Measurements from ENCODE around the gene RPS28.
"Not testable (repeated sequence)": the region's sequence is repeated elsewhere in the genome, so short reads cannot be mapped to it uniquely, and the experiment has no call there.

RPS28 gene

DNA sequence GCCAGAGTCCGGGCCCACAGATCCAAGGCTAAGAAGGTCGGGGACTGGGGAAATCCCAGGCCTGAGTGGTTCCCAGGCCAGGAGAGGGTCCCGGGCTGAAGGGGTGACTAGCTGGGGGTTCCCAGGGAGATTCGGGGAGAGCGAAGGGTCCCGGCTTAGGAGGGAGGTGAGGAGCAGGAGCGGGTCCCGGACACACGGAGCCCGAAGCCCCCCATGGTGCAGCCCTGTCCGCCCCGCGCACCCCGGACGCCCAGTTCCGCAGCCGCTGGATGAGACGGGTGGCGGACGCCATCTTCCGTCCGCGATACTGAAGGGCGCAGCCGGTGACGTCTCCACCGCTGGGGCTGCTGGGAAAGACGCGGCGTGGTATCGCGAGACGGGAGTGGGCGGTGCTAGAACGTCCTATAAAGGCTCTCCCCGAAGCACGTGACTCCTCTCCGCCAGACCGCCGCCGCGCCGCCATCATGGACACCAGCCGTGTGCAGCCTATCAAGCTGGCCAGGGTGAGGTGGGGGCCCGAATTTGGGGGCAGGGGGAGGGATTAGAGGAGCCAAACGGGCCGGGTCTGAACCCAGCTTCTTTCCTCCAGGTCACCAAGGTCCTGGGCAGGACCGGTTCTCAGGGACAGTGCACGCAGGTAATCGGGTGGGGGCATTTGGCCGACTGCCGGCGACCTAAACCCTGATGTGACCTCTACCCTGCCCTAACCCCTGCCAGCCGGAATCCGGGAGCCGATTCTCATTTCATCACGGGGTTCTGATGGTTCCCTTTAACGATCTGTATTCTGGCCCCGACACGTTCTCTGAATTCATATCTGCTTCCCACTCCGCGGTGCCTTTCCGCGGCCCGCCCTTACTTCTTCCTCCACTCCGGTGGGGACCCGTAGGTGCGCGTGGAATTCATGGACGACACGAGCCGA, at the start of gene RPS28, which contains the start of gene NDUFA7:
Gene RPS28, plus strand, starts transcription at position 430 of the 919 bp plus-strand sequence. Its CDS starts 35 bp downstream, at position 465.
Gene NDUFA7, minus strand, starts transcription at position 309 of the 919 bp plus-strand sequence. Its CDS starts 17 bp downstream, at position 292.
- DNase-seq (ENCODE audit: low read depth in 2 of 2) = peak; percentile 94 to 95

DNA sequence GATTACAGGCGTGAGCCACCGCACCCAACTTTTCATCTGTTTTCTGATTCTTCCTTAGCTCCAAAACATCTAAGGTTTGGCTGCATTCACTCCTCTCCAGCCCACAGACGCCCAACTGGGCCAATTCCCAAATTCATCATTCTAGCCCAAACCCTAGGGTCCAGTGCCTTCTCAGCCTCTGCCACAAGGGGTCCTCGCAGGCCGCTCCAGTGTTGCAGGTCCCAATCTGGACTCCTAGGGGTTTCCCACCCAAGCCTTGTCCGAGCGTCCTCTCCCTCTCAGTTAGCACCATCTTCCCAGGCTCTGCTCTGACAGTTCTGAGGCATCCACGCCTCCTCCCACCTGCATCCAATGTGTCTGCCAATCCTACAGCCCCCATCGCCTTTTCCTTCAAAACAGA, 44.8 kb upstream of the RPS28 start:
- DNase-seq (ENCODE audit: low read depth in 2 of 2) = not testable (repeated sequence)

DNA sequence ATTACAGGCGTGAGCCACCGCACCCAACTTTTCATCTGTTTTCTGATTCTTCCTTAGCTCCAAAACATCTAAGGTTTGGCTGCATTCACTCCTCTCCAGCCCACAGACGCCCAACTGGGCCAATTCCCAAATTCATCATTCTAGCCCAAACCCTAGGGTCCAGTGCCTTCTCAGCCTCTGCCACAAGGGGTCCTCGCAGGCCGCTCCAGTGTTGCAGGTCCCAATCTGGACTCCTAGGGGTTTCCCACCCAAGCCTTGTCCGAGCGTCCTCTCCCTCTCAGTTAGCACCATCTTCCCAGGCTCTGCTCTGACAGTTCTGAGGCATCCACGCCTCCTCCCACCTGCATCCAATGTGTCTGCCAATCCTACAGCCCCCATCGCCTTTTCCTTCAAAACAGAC, 30.0 kb upstream of the RPS28 start:
- not testable (repeated sequence) for DNase-seq (ENCODE audit: low read depth in 2 of 2)

DNA sequence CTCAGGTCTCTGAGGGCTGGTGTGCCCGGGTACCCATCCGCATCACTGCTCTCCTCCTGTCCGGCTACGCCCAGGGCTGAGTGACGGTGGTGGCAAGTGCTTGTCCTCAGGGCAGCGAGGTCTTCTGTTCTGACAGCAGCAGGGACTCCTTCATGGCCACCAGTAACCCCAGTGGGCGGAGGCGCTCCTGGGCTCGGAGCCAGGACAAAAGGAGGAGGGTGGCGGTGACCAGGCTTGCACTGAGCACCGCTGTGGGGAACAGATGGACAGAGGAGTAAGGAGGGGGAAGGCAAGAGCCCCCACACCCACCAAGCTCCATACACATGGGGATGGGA, 19.0 kb upstream of the RPS28 start:
- no peak for DNase-seq (ENCODE audit: low read depth in 2 of 2)

DNA sequence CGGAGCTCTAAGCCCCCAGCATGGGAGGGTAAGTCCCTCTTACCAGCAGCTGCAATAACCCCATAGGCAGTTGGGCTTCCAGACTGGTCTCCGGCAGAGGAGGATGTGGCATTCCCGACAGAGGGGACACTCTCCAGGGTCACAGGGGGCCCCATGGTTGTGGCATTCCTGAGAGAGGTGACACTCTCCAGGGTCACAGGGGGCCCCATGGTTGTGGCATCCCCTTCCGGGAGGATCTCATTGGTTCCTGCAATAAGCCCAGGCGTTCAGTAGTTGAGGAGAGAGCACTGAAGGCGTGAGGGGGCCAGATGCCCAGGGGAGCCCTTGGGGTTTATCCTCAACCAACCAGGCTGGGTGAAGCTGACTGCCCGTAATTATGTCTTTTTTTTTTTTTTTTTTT, 18.6 kb upstream of the RPS28 start:
- DNase-seq (ENCODE audit: low read depth in 2 of 2) = no peak

DNA sequence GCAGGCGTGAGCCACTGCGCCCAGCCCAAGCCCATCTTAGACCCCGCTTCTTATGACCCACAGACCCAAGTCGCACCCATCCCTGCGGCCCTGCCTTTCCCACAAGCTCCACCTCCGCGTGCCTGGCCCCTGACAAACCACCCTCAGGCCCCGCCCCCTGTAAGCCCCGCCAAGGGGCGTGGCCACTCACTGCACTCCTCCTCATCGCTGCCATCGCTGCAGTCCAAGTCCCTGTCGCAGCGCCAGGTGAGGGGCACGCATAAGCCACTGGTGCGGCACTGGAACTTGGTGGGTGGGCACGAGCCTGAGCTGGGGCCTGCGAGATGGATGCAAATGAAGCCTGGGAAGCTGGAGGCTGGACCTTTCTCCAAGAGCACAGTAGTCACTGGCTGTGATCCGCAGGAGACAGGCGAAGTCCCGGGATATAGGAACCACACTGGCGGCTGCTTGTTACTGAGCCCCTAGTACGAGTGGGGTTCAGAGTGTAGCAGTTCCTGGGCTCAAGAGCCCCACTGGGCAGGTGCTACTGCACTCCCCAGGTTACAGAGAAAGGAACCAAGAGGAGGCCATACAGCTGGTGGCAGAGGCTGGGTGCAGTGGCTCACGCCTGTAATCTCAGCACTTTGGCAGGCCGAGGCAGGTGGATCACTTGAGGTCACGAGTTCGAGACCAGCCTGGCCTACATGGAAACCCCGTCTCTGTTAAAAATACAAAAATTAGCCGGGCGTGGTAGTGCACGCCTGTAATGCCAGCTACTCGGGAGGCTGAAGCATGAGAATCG, 16.3 kb upstream of the RPS28 start:
- no peak for DNase-seq (ENCODE audit: low read depth in 2 of 2)

DNA sequence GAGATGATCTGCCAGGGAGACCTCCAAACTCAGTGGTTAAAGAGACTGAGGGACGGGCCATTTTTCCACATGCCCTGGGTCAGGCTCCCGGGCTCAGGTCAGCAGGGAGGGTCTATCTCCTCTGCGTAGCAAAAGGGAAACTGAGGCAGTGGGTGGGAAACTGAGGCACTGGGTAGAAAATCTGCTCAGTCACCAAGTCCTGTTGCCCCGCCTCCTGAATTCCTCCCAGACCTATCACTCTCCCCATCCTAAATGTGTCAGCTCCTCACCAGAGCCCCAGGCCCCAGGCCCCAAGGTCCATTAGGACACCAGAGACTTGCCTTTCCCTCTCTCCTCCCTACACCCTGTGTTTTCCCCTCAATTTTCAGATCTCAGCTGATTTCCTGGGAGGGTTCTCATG, 15.5 kb upstream of the RPS28 start:
- no peak for DNase-seq (ENCODE audit: low read depth in 2 of 2)

DNA sequence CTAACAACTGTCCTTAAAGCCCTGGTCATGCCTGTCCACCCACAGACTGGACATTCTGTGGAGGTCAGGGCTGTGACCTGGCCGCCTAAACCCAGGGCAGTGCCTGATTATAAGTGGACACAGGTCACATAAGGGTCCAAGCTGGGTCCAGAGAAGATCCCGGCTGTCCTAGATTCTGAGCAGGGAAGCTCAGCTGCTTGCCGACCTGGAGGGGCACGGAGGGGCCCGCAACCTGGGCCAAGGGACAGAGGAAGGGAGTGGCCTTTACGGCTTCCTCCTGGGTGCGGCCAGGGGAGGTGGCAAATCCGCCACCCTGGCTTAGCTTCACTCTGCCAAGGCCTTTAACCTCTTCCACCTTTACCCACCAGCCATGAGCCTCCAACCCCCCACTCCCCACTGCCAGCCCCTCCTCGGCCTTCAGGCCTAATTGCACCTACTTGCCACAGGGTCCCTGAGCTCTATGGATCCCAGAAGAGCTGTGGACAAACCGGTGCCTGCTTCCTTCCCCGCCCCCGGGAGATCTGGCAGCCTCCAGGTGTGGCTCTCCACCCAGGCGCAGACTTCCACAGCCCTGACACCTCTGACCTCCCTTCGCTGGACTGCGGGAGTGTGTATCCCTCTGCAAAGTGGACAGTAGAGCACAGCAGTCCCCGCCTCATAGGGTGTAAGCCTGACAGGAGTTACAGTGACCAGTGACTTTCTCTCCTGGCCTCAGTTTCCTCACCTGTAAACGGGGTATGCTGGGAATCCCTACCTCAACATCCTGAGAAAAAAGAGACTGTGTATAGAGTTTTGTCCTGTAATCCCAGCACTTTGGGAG, 14.9 kb upstream of the RPS28 start:
- DNase-seq (ENCODE audit: low read depth in 2 of 2) = no peak

DNA sequence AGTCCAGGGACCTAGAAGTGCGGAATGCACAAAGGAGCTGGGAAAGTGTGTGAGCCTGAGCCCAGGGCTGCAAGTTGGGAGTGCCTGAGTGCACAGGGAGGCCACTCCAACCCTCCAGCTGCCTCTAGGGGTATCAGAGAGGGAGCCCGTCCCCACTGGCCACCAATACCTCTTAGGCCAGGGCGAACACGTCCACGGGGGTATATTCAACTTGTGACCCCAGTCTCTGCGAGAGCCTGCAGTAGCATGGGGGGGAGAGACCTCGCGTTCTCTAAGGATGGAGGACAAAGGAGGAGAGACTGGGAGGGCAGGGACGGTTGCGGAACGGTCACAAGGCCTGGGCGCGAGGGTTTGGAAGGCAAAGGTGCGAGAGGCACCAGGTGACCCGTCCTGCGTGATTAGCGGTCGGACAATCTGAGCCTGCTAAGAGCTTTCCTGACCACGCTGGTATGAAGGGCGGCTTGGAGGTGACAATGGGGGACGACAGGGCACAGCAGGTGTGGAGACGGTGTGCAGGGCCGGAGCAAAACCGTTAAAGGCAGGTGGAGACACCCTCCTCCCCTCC, 13.8 kb upstream of the RPS28 start:
- DNase-seq (ENCODE audit: low read depth in 2 of 2) = no peak

DNA sequence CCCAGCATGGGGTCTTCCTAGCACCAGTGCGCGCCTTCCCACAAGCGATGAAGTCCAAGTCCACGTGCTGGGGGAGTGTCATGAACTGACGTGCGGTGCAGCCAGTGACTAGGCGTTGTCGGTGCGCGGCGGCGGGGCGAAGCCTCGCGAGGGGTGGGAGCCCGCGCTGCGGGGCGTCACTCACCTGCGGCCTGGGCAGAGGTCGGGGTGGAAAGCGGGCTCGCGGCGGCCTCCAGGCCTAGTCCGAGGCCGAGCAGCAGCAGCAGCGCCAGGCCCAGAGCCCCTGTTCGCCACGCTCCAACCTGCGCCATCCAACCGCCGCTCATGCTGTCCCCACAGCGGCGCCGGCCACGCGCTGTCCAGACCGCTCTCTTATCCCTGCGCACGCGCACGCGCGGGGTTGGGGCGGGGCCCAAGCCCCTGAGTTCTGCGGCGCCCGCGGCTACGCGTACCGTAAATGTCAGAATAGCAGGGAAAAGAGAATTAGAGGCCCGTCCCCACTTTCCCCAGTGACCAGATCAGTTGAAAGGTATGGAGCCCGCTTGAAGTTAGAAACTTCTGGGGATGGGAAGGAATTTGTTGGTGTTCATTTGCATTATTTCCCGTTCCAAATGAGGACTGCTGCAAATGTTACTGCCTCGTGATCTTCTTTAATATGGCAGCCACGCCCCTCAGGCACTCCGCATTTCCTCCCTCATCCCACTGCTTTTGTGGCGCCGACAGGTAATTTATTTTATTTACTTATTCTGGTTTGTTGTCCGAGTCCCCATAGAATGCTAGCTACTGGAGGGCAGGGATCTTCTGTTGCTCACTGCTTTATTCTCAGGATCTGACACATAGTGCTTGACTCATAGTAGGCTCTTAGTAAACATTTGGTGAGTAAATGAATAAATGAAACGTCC, 13.1 kb upstream of the RPS28 start, which contains the start of gene CD320:
Gene CD320, minus strand, starts transcription at position 394 of the 902 bp plus-strand sequence. Its CDS starts 68 bp downstream, at position 326.
- DNase-seq (ENCODE audit: low read depth in 2 of 2) = peak; percentile 68 to 79

DNA sequence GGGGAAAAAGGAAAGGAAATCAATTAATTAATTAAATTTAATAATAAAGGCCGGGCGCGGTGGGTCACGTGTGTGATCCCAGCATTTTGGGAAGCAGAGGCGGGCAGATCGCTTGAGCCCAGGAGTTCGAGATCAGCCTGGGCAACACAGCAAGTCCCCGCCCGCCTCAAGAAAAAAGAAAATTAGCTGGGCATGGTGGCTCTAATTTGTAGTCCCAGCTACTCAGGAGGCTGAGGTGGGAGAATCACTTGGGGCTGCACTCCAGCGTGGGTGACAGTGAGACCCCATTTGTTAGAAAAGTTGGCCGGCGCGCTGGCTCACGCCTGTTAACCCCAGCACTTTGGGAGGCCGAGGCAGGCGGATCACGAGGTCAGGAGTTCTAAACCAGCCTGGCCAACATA, 12.4 kb upstream of the RPS28 start:
- no peak for DNase-seq (ENCODE audit: low read depth in 2 of 2)

DNA sequence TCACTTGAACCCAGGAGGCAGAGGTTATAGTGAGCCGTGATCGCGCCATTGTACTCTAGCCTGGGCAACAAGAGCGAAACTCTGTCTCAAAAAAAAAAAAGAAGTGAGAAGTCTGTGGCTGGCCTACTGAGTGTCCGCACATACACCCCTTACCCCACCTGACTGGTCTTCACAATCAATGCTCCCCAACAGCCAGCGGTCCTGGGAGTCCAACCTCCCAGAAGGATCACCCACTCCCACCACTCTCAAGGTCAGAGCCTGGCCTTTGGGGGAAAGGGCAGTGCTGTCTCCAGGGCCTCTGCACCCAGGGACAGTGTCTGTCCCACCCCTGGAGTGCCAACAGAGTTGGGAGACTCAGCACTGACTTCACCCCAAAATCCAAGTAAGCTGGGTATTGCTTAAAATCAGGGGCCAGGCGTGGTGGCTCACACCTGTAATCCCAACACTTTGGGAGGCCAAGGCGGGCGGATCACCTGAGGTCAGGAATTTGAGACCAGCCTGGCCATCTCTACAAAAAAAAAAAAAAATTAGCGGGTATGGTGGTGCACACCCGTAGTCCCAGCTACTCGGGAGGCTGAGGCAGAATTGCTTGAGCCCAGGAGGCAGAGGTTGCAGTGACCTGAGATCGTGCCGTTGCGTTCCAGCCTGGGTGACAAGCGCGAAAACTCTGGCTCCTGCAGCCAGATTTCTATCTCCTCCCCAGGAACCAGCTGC, 10.8 kb upstream of the RPS28 start:
- DNase-seq (ENCODE audit: low read depth in 2 of 2) = no peak

DNA sequence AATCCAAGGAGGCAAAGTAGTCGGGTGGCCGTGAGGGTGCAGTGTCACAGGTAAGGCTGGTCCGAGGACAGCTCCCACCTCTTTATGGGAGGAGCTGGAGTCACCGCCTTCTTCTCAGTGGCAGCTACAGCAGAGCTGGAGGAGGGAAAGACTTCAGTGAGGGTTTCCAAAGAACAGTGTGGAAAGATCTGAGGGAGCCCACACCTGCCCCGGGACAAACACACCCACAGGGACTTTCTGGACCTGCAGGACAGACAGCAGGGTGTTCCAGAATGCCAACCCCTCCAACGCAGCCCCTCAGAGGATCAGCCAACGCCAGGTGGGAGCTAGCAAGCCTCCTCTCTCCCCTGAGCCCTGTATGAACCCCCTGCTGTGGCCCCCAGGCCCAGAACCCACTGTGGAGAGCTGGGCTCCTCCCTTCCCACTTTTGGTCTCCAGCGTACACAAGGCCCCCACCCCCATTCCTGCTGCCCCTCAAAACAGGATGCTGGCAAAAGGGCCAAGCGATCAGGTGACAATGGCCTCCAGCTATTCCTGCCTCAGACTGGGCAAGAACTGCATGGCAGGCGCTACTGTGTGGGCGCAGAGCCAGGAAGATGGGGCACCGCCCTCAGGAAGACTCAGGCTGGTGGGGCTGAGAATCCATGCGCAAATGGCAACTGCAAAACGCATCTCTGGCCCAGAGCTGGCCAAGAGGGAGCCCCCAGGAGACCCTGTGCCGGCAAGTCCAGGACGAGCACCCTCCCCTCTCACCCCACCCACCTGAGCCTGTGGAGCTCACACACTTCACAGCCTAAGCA, 9.6 kb upstream of the RPS28 start:
- DNase-seq (ENCODE audit: low read depth in 2 of 2) = no peak

DNA sequence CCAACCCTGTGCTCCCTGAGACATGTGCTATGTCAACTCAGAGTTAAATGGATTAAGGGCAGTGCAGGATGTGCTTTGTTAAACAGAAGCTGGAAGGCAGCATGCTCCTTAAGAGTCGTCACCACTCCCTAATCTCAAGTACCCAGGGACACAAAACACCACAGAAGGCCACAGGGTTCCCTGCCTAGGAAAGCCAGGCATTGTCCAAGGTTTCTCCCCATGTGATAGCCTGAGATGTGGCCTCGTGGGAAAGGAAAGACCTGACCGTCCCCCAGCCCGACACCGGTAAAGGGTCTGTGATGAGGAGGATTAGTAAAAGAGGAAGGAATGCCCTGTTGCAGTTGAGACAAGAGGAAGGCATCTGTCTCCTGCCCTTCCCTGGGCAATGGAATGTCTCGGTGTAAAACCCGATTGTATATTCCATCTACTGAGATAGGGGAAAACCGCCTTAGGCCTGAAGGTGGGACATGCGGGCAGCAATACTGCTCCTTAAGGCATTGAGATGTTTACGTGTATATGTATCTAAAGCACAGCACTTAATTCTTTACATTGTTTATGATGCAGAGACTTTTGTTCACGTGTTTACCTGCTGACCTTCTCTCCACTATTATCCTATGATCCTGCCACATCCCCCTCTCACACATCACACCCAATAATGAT, 6.2 kb upstream of the RPS28 start:
- not testable (repeated sequence) for DNase-seq (ENCODE audit: low read depth in 2 of 2)

DNA sequence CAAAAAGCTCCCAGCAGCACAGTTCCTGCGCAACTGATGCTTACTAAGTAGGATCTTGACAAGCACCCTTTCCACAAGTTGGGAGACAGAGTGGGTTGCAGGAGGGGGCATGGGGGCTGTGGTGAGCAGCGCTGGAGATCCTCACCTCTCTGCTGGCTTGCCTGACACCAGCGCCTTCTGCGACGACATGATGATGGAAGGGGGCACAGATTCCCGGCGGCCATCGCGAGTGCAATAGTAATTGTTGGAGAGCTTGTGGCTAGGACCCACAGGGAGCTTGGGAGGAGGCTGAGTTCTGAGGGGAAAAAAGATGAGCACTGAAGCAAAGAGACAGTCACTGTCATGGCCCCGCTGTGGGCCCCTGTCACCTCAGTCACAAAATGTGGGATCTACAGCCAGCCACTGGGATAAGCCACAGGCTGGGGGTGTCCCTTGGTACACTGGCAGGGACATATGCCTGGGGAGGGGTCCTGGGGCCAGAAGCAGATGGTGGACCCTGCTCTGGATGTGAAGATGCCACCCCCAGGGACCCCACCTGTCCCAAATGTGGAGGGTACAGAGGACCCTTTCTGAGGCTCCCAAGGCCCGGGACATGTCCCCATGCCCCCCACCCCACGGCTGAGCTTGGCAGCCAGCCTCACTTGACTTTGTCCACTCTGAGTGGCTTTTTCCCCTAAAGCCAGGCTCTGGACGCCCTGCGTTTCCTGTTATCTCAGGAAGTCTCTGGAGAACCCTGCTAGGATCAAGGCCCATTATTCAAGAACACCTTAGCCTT, 4.8 kb upstream of the RPS28 start:
- no peak for DNase-seq (ENCODE audit: low read depth in 2 of 2)

DNA sequence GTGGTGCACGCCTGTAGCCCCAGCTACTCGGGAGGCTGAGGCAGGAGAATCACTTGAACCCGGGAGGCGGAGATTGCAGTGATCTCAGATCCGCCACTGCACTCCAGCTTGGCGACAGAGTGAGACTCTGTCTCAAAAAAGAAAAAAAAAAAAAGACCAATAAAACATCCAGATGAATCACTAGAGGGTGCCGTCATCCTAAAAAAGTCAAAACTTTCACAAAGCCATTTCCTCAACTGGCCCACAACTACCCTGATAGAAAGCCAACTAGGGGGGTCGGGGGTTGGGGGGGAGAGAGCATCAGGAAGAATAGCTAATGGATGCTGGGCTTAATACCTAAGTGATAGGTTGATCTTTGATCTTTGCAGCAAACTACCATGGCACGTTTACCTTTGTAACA, 2.5 kb upstream of the RPS28 start:
- DNase-seq (ENCODE audit: low read depth in 2 of 2) = not testable (repeated sequence)

DNA sequence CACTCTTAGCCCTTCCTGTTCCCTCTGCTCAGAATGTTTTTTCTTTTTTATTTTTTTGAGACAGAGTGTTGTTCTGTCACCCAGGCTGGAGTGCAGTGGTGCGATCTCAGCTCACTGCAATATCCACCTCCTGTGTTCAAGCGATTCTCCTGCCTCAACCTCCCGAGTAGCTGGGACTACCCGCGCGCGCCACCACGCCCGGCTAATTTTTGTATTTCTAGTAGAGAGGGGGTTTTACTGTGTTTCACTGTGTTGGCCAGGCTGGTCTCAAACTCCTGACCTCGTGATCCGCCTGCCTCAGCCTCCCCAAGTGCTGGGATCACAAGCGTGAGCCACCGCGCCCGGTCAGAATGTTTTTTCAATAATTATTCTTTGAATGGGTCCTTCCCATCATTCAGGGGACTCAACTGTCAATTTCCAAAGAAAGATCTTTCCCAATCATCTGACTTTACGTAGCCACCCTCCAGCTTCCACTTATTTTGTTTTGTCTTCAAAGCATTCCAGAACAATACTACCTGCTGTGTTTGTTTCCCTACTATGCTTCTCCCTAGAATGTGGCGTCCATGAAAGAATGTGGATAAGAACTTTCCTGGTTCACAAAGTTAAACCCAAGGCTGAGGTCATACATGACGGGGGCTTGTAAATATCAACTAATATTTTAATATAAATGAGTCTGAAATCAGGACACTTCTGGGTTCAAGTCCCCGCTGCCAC, 1.3 kb upstream of the RPS28 start:
- no peak for DNase-seq (ENCODE audit: low read depth in 2 of 2)
